IMR-90 (cell line): ENCODE results near the gene SLC37A1.

Experiments
- BHLHE40 ChIP-seq: fragments of 150-350 bp; IDR thresholded peaks from 2 replicates; pipeline ENCODE4 v1.6.1; 2016; ENCODE audit warnings: mild to moderate bottlenecking, low read depth, low read length
- CEBPB ChIP-seq: IDR thresholded peaks from 2 replicates; pipeline ENCODE4 v1.6.1; 2012; ENCODE audit warnings: low read depth, low read length, improper control_type of control experiment
- CTCF ChIP-seq: conservative IDR thresholded peaks from 2 replicates; pipeline ENCODE4 v1.5.1; 2012; ENCODE audit warnings: mild to moderate bottlenecking, low read depth, low read length, improper control_type of control experiment
- MAFK ChIP-seq: IDR thresholded peaks from 2 replicates; pipeline ENCODE4 v1.6.1; 2012; ENCODE audit warnings: low read depth, low read length, improper control_type of control experiment
- MAZ ChIP-seq: IDR thresholded peaks from 2 replicates; pipeline ENCODE4 v1.6.1; 2012; ENCODE audit warnings: low read depth, mild to moderate bottlenecking, low read length, improper control_type of control experiment, moderate library complexity, borderline replicate concordance
- MXI1 ChIP-seq: IDR thresholded peaks from 2 replicates; pipeline ENCODE4 v1.6.1; 2012; ENCODE audit warnings: low read depth, mild to moderate bottlenecking, low read length, moderate library complexity, borderline replicate concordance
- NFE2L2 ChIP-seq: fragments of 150-350 bp; IDR thresholded peaks from 2 replicates; pipeline ENCODE4 v1.6.1; 2016; ENCODE audit warnings: low read depth, mild to moderate bottlenecking, low read length
- POLR2A ChIP-seq: IDR thresholded peaks from 2 replicates; pipeline ENCODE4 v1.6.1; 2012; ENCODE audit warnings: mild to moderate bottlenecking, low read depth, low read length
- RAD21 ChIP-seq: IDR thresholded peaks from 2 replicates; pipeline ENCODE4 v1.6.1; 2012; ENCODE audit warnings: low read length, improper control_type of control experiment
- RFX5 ChIP-seq: IDR thresholded peaks from 2 replicates; pipeline ENCODE4 v1.8.0; 2012; ENCODE audit warnings: low read depth, mild to moderate bottlenecking, low read length, moderate library complexity
- USF2 ChIP-seq: fragments of 150-350 bp; IDR thresholded peaks from 2 replicates; pipeline ENCODE4 v1.6.1; 2017; ENCODE audit warnings: mild to moderate bottlenecking, antibody characterized with exemption, low read length, low read depth

DNA sequence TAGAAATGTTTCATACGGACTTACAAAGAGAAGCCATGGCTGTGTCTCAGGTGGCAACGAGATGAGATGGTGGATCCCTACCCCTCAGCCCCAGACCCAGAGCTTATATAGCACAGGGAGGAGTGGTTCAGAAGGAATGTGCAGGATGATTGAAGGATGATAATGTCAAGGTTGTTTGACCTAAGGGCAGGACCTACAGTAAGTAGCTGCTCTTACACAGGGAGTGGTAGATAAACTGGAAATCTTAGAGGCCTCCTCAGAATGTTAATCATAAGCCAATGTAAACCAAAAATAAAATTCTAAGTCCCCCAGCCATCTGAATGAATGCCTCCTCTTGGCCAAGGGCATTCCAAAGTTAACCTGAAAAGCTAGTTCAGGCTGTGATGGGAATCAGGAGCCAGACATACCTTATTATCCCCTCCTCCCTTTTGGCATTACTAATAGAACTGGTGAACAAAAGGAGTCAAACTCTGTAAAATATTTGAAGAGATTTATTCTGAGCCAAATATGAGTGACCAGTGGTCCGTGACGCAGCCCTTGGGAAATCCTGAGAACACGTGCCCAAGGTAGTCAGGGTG is 94.0 kb downstream of the SLC37A1 start:
- TF ChIP-seq CTCF = no peak
- TF ChIP-seq RFX5 = no peak
- TF ChIP-seq BHLHE40 = no peak
- no peak for TF ChIP-seq POLR2A
- TF ChIP-seq USF2 = no peak
- TF ChIP-seq MXI1 = no peak
- TF ChIP-seq MAZ = no peak
- TF ChIP-seq MAFK = no peak
- no peak for TF ChIP-seq NFE2L2
- TF ChIP-seq CEBPB = no peak
- TF ChIP-seq RAD21 = no peak
